PFSK-1 (cell line): ENCODE data around the gene MFRP.

Source experiments
- FOXP2 ChIP-seq: optimal IDR thresholded peaks from 2 replicates; pipeline ENCODE3; 2011; ENCODE audit warnings: borderline replicate concordance, control low read depth, inconsistent platforms; ENCODE audit not compliant: insufficient read depth; ENCODE audit errors: extremely low read length, extremely low read depth
- POLR2AphosphoS5 ChIP-seq: IDR thresholded peaks from 2 replicates; pipeline ENCODE4 v1.6.1; 2012; ENCODE audit warnings: low read depth, mild to moderate bottlenecking, control low read depth, low read length, moderate library complexity
- SIN3A ChIP-seq: IDR thresholded peaks from 2 replicates; pipeline ENCODE4 v1.6.1; 2012; ENCODE audit warnings: mild to moderate bottlenecking, low read length, moderate library complexity, borderline replicate concordance; ENCODE audit not compliant: insufficient read depth
- TAF1 ChIP-seq: IDR thresholded peaks from 2 replicates; pipeline ENCODE4 v1.6.1; 2012; ENCODE audit warnings: low read length, control low read depth, borderline replicate concordance; ENCODE audit not compliant: insufficient read depth
- TF ChIP-seq, protein P1 (sequence below), 2 experiments: IDR thresholded peaks; 2 replicates each; pipeline versions ENCODE4 v1.6.1 to v1.8.0; 2011 to 2012; ENCODE audit warnings: low read depth in 2 of 2, low read length in 2 of 2, control low read depth in 1 of 2, inconsistent platforms in 1 of 2, mild to moderate bottlenecking in 1 of 2, moderate library complexity in 1 of 2; ENCODE audit not compliant: insufficient read depth in 1 of 2

The MFRP gene

DNA sequence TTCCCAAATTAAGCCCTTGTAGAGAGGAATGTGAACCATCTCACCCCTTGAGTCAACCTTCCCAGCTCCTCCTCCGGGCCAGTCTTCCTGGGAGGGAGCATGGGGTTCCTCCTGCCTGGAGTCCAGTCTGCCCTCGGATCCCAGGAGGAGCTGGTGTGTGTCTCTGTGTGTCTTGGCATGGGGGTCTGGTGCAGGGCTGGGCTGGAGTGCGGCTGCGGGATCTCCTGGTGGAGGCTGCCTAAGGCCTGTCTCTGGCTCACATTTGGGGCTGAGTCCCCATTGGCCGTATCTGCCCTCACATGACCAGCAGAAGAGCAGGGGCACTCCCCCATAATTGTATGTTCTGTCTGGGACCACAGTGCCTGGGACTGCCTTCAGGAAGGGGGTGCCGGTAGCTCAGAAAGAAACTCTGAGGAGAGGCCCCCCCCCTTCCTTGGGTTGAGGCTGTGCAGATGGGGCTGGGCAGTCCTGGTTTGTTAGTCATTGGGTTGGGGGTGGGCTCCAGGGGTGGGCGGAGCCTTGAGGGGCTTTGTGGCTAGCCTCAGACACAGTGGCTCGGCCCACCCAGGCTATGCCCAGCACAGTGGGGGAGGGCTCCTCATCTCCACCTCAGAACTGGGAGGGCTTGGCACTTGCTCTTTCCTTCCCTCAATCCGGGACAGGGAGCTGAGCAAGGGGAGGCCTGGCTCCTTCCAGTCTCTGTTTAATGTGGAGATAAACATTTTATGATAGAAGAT is 8.8 kb downstream of the MFRP start:
- TF ChIP-seq FOXP2 (no peak), SIN3A (no peak), TAF1 (no peak), POLR2AphosphoS5 (0 out of 2 replicates have a peak, but pooled peaks have one; percentile 12)
- TF ChIP-seq, protein P1, sequence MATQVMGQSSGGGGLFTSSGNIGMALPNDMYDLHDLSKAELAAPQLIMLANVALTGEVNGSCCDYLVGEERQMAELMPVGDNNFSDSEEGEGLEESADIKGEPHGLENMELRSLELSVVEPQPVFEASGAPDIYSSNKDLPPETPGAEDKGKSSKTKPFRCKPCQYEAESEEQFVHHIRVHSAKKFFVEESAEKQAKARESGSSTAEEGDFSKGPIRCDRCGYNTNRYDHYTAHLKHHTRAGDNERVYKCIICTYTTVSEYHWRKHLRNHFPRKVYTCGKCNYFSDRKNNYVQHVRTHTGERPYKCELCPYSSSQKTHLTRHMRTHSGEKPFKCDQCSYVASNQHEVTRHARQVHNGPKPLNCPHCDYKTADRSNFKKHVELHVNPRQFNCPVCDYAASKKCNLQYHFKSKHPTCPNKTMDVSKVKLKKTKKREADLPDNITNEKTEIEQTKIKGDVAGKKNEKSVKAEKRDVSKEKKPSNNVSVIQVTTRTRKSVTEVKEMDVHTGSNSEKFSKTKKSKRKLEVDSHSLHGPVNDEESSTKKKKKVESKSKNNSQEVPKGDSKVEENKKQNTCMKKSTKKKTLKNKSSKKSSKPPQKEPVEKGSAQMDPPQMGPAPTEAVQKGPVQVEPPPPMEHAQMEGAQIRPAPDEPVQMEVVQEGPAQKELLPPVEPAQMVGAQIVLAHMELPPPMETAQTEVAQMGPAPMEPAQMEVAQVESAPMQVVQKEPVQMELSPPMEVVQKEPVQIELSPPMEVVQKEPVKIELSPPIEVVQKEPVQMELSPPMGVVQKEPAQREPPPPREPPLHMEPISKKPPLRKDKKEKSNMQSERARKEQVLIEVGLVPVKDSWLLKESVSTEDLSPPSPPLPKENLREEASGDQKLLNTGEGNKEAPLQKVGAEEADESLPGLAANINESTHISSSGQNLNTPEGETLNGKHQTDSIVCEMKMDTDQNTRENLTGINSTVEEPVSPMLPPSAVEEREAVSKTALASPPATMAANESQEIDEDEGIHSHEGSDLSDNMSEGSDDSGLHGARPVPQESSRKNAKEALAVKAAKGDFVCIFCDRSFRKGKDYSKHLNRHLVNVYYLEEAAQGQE (IDR thresholded peaks at IDR 0.05; ENCODE audit: insufficient read depth in 1 of 2, low read depth in 2 of 2, low read length in 2 of 2), result no peak

DNA sequence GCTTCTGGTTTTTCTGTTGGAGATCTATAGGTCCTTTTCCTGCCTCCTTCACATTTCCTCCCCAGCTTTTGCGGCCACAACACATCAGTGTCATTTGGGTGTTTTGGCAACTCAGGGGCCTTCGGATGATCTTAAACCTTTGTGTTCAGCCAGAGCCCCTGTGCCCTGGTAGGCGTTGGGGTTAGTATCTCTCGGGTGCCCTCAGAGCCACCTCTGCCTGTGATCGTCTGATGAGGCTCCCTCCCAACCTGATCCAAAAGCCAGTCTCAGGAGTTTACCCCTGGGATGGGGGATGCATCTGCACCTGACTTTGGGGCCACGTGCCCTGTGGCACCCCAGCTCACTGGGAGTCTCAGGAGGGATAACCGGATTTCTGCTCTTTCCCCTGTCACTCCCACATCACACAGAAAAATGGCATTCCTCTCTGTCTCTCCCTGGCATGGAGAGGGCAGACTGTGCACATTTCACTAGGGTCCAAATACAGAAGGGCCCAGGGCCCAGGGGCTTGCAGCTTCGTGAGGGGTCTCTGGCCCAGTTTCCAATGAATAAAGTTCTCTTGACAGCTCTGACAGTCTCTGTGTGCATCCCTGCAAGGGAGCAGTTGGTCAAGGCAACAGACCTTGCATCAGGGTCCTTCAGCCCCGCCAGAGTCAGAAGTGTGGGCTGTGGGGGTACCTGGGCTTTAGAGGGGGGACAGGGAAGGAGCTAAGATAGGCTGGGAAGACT is 9.6 kb downstream of the MFRP start:
- TF ChIP-seq, protein P1 (IDR thresholded peaks at IDR 0.05; ENCODE audit: insufficient read depth in 1 of 2, low read depth in 2 of 2, low read length in 2 of 2), result no peak
- no peak for TF ChIP-seq FOXP2
- no peak for TF ChIP-seq SIN3A
- no peak for TF ChIP-seq POLR2AphosphoS5

DNA sequence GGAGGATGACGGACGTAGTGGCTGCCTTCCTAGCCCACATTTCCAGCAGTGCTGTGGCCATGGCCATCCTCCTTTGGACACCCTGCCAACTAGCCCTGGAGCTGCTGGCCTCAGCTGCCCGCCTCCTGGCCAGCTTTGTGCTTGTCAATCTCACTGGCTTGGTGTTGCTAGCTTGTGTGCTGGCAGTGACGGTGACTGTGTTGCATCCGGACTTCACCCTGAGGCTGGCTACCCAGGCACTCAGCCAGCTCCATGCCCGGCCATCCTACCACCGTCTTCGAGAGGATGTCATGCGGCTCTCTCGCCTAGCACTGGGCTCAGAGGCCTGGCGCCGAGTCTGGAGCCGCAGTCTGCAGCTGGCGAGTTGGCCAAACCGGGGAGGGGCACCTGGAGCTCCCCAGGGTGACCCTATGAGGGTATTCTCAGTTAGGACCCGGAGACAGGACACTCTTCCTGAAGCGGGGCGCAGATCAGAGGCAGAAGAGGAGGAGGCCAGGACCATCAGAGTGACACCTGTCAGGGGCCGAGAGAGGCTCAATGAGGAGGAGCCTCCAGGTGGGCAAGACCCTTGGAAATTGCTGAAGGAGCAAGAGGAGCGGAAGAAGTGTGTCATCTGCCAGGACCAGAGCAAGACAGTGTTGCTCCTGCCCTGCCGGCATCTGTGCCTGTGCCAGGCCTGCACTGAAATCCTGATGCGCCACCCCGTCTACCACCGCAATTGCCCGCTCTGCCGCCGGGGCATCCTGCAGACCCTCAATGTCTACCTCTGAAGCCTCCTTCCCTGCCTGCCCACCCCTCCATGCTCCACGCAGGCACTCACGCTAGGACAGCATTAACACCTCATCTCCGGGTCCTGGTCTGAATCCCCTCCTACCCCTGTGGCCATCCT is 10.6 kb downstream of the MFRP start:
- TF ChIP-seq POLR2AphosphoS5 (no peak), TAF1 (no peak), FOXP2 (no peak), SIN3A (no peak)
- TF ChIP-seq, protein P1 (IDR thresholded peaks at IDR 0.05; ENCODE audit: insufficient read depth in 1 of 2, low read depth in 2 of 2, low read length in 2 of 2), result no peak

DNA sequence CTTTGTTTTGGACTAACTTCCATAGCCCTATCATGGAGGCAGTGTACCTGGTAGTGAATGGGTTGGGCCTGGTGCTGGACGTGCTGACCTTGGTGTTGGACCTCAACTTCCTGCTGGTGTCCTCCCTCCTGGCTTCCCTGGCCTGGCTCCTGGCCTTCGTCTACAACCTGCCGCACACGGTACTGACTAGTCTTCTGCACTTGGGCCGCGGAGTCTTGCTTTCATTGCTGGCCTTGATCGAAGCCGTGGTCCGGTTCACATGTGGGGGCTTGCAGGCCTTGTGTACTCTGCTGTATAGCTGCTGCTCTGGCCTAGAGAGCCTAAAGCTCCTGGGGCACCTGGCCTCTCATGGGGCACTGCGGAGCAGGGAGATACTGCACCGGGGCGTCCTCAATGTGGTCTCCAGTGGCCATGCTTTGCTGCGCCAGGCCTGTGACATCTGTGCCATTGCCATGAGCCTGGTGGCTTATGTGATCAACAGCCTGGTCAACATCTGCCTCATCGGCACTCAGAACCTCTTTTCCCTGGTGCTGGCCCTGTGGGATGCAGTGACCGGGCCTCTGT is 11.3 kb downstream of the MFRP start:
- no peak for TF ChIP-seq FOXP2
- TF ChIP-seq, protein P1 (IDR thresholded peaks at IDR 0.05; ENCODE audit: insufficient read depth in 1 of 2, low read depth in 2 of 2, low read length in 2 of 2), result 0 out of 4 replicates have a peak, but pooled peaks of 1 of the 2 experiments have one; percentile 23
- no peak for TF ChIP-seq TAF1
- no peak for TF ChIP-seq POLR2AphosphoS5
